GM08714 (cell line): ENCODE measurements around the gene LIMS1.

Source experiments
- H3K4me3 ChIP-seq: fragments of 200-500 bp; sonication (Bioruptor generic); 2 replicates; pipeline ENCODE4 v1.5.1; 2014; ENCODE audit warnings: mild to moderate bottlenecking, low read length, inconsistent platforms
- ZNF274 ChIP-seq: IDR thresholded peaks from 2 replicates; pipeline ENCODE4 v1.6.1; 2012; ENCODE audit warnings: mild to moderate bottlenecking, low read depth, low read length

LIMS1 gene

DNA sequence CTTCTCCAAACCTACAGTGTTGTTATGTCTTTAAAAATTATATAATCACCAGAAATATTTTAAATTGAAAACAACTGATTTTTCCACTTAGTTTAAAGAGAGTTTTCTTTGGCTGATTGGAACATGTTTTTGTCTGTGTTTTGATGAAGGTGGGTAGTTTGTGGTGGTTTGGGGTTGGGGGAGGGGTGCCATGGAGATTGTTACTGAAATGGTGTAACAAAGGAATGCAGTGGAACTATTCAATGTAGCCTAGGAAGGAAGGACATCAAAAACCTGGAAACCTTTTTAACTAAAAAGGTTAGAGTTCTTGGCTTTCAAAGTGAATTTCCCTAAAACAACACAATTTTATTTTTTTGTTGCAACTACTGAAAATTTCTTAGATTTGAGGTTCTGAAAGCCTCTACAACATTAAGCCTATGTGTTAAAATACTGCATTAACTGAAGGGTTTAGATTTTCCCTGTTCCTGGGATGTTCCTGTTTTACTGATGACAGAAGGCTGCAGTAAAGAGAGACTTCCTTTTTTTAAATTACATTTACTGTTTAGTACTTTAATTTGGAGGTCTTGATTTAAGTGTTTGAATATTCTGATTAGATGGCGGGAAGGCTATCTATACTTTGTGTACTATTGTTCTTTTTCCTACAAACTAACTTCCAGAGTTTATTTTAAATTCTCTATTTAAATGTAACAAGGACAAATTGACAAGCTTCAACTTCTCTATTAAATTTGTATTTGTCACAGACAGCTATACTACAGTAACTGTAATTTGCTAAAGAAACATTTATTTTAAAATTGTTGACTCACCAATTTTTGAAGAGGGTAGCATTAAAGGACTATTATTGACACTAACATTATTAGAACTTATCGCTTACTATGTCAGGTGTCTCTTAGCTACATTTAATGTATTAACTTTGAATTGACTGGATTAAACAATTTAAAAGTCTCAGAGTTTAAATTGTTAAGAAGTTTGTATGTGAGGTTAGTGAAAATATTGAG lies 87.7 kb downstream of the LIMS1 start:
- H3K4me3 ChIP-seq = peak overlapping the region; percentile 46; the same call in 1 of the 2 replicates
- no peak for TF ChIP-seq ZNF274

DNA sequence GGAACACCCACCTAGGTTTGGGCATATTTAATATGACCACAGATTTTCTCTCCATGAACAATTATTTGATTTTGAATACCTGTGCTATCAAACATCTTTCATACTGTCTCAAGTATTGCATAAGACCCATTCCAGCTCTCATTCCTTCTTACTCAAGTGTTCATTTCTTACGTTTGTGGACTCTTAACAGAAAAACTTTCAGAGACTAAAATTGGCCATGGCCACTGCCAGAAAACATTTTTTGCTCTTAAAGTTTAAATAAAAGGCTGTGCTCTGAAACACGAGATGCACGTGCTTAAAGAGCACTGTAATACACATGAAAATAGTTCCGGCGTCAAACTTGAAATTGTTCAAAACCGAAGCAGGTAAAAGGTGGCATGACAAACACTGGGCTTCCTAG lies 89.3 kb downstream of the LIMS1 start:
- no peak for TF ChIP-seq ZNF274
- no peak overlapping the region for H3K4me3 ChIP-seq

- TF ChIP-seq ZNF274 = no peak
- H3K4me3 ChIP-seq = no peak overlapping the region
These were observed 91.0 kb downstream of the LIMS1 start for GRCh38 chr2:108625186-108625827.

GRCh38 chr2:108625828-108626195 lies 91.5 kb downstream of the LIMS1 start:
- no peak for TF ChIP-seq ZNF274
- no peak overlapping the region for H3K4me3 ChIP-seq

- no peak for TF ChIP-seq ZNF274
- no peak overlapping the region for H3K4me3 ChIP-seq
These were observed 92.7 kb downstream of the LIMS1 start for GRCh38 chr2:108626995-108627394.

DNA sequence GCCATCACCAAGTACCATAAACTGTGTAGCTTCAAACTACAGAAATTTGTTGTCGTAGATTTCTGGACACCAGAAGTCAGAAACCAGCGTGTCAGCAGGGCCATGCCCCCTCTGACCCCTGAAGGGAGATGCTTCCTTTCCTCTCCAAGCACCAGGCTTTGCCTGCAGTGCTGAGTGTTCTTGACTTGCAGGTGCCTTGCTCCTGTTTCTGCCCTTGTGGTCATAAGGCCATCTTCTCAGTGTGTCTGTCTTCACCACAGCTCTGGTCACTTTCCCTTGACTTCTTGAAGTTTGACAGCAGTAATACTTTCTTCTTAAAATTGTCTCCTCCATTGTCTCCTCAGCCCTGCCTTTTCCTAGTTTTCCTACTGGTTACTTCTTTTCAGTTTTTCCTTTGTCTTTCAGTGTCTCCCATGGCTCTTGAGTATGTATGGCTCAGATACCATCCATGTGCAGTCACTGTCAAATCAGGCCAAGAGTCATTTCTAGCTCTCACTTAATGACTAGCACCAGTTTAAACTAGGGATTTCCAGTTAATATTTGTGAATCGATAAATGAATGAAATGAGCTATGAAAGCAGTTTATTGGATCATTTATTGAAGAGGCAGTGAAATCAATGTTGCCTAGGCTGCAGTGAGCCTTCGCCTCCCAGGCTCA lies 93.8 kb downstream of the LIMS1 start:
- no peak overlapping the region for H3K4me3 ChIP-seq
- TF ChIP-seq ZNF274 = no peak

- H3K4me3 ChIP-seq = no peak overlapping the region
- no peak for TF ChIP-seq ZNF274
These were observed 94.7 kb downstream of the LIMS1 start for GRCh38 chr2:108628936-108629335.

DNA sequence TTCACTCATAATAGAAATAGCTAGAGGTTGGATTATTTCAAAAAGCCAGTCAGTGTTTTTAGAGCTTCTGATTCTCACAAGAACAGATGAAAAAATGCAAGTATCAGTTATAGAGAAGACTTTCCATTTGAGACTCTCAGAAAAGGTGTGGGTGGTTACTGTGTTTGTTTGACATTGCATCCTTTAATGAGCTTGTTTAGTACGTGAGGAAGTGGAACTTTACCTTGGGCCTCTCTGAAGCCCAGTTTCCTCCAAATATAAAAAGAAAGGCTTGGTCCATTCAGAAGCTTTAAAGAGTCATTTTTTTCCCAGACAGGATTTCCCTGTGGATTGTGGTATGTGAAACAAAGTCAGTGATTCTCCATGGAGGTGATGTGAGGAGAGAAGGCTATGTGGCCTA lies 95.1 kb downstream of the LIMS1 start:
- H3K4me3 ChIP-seq = no peak overlapping the region
- TF ChIP-seq ZNF274 = no peak

DNA sequence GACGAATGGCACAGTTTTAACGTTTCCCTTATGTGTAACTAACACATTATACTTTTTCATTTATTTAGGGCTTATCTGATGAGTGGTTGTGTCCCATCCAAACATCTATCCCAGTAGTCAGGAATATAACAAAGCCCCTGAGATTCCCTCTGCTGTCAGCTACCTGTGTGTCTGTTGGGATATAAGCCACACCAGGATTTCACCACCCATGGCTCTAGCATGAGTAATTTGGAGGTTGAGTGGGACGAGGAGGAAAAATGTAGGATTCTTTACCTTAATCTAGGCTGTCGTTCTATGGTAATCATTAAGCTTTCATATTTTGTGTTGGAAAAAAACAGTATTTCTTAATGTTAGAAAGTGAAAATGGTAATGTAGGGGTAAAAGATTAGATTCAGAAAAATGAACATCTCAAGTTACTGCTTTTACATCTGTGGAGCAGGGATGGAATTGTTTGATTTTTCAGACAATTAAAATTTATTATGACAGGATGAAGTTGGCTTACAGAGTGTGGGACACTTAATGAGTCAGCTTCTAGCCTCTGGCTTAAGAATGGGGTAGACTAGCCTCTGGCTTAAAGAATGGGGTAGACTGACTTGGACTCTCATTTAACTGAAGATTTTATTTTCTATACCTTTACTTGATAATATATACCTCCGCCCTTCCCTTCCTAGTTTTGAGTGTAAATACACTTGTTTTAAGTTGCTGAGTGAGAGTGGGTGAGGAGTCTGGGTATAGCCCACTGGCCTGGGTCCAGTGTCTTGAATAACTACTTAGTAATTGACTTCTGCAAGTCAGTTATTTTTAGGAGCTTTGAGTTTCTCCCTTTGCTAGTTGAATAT lies 96.5 kb downstream of the LIMS1 start:
- H3K4me3 ChIP-seq = no peak overlapping the region
- no peak for TF ChIP-seq ZNF274

DNA sequence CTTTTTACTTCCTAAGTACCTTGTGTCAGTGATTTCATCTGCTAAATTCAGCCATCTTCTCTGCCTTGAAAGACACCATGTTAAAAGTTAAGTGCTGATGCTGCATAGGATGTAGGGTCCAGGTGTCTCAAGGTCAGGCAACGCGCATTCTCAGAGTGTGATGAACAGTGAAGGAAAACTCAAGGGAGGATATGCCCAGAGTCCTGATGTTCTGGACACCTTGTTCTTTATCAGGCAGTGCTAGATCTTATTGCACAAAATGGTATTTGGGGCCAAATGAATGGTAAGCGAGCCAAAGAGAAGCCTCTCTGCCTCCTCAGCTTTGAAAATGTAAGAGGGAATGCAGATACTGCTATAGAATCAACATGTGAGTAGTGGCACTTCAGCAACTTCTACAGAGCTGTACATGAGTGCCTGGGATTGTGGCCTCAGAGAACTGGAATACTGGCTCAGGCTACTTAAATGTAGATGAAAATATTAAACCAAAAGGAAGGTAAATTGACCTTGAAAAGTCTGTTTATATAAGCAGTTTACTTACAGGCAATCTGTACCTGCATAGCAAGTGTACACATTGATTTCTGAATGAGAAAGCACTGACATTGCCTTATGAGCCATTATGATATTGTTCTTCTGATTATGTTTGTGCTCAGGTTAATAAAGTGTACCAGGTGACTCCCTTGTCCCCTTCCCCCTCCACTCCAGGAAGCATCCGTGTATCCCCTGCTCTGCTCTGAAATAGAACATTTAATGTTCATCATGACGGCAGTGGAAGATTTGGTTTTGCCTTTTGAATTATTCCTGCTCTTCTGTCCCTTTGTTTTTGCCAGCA lies 98.3 kb downstream of the LIMS1 start:
- no peak for TF ChIP-seq ZNF274
- H3K4me3 ChIP-seq = no peak overlapping the region

DNA sequence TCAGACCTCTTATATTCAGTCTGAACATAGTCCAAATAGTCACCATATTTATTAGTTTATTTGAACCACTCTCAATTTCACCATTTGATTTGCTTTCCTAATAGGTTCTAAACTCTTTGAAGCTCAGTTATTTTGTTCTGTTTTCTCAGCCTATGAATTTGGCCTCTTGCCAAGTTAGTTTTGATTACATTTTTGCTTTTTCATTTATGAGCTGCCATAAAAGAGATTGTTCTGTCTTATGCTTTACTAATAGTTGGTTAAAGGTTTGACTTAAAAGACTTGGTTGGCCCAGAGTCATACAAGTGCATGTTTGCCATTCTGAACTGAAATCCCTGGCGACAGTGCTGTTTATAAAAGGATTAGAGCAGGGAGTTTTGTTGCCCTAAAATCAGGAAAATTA lies 99.1 kb downstream of the LIMS1 start:
- no peak overlapping the region for H3K4me3 ChIP-seq

DNA sequence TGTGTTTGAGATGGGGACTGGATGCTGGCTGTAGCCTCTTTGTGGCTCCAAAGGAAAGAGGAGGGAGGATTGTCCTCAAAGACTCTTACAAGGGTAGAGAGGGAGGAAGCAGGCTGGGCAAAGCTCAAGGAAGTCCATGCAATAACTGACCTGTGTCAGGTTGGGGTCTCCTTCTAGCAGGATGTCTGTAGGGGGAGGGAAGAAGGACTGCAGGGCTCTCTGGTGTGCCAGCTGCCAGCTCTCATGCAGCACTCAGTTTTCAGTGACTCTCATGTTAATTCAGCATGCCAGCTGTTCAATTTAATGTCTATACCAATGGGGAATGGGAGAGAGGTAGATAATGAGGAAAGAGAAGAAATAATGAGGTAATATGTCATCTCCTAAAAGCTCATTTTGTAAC lies 99.7 kb downstream of the LIMS1 start:
- no peak for TF ChIP-seq ZNF274
- no peak overlapping the region for H3K4me3 ChIP-seq

More for the DNA sequence above, 99.1 kb downstream of the LIMS1 start:
- TF ChIP-seq ZNF274 = no peak

- H3K4me3 ChIP-seq = no peak overlapping the region
- no peak for TF ChIP-seq ZNF274
These were observed 100.4 kb downstream of the LIMS1 start for GRCh38 chr2:108634576-108635160.
